Spleen (tissue), 7 donors: ENCODE data around the gene HP.

ENCODE experiments used
- POLR2A ChIP-seq, 3 donors: fragments of 450-650 bp; IDR thresholded peaks; one replicate each; pipeline ENCODE4 v1.5.1; 2017; ENCODE audit warnings: antibody characterized with exemption in 3 of 3, mild to moderate bottlenecking in 1 of 3
- POLR2AphosphoS5 ChIP-seq, 3 donors: sonication (generic); formaldehyde crosslinking; IDR thresholded peaks; one replicate each; pipeline ENCODE4 v1.5.1; 2017; ENCODE audit warnings: antibody characterized with exemption in 3 of 3
- TF ChIP-seq, protein P1 (sequence below), 11 experiments: fragments of 200-600 bp in 7 of 11; fragments of 450-650 bp in 4 of 11; sonication (generic) in 4 of 11; IDR thresholded peaks in 8 of 11; conservative IDR thresholded peaks in 3 of 11; 1 replicate in 7 of 11; 2 replicates in 4 of 11; pipeline versions ENCODE4 v1.4.0 to v1.8.0; 2016 to 2021; ENCODE audit warnings: antibody characterized with exemption in 11 of 11, inconsistent platforms in 4 of 11, mild to moderate bottlenecking in 1 of 11
- donor health status: DM: no; HTN: no; CAD: no; lungs with moderate emphysema.
- donor health status: DM: no; HTN: no; CAD: no.
- donor health status: DM: no; HTN: no; CAD: no.

DNA sequence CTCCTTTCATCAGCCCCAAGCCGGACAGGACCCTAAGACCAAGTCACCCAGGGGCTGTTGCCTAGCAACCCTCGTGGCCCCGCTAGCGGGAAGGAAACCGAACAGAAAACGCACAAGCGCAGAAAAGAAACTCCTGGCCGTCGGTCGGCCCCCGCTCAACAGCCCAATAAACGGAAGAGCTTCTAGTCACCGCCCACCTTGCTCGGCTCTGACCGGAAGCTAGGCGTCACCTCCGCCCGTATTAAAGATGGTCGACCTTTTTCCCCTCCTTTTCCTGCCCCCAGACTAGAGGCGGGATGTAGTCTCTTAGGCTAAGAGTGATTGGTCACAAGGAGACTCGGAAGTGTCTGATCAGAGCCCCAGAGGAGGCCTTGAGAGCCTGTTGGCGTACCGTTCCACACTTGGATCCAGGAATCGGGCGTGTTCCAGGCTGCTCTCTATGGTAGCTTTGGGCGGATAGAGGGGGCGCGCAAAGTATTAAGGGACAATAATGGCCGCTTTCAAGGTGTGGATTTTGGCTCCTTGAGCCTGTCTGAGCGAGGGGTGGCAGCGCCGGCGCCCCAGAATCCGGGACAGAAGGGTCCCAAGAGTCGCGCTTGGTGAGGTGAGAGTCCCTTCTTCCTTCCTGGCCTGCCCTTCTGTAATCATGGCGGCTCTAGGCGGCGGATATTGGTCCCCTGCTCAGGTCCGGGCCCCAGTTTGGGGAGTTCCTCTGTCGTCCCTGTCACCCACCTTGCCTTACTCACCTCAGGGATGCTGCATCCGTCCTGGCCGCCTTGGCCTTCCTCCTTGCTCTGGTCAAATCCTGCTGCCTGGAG lies 39.4 kb downstream of the HP start, which contains the start of the genes DHX38 and TXNL4B:
- TF ChIP-seq, protein P1, sequence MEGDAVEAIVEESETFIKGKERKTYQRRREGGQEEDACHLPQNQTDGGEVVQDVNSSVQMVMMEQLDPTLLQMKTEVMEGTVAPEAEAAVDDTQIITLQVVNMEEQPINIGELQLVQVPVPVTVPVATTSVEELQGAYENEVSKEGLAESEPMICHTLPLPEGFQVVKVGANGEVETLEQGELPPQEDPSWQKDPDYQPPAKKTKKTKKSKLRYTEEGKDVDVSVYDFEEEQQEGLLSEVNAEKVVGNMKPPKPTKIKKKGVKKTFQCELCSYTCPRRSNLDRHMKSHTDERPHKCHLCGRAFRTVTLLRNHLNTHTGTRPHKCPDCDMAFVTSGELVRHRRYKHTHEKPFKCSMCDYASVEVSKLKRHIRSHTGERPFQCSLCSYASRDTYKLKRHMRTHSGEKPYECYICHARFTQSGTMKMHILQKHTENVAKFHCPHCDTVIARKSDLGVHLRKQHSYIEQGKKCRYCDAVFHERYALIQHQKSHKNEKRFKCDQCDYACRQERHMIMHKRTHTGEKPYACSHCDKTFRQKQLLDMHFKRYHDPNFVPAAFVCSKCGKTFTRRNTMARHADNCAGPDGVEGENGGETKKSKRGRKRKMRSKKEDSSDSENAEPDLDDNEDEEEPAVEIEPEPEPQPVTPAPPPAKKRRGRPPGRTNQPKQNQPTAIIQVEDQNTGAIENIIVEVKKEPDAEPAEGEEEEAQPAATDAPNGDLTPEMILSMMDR (IDR thresholded peaks at IDR 0.05 in 8 of 11, conservative IDR thresholded peaks at IDR 0.05 in 3 of 11), result peak in 6 of 11 experiments; percentile 8 to 50 (median 29)
- TF ChIP-seq POLR2A (IDR thresholded peaks at IDR 0.05) (peak in 2 of 3 donors; percentile 33 to 60), POLR2AphosphoS5 (IDR thresholded peaks at IDR 0.05) (peak; percentile 88 to 96 (median 93))
